Brain microvascular endothelial cell (primary cell): ENCODE data around the gene ZNF283.
"Not testable (repeated sequence)": the region's sequence is repeated elsewhere in the genome, so short reads cannot be mapped to it uniquely, and the experiment has no call there.

Experiments
- DNase-seq: peaks from one replicate; pipeline ENCODE4 v3.0.0-alpha.2; 2020
- H3K27ac ChIP-seq: fragments of 250-450 bp; sonication (Bioruptor Pico); 2 replicates; pipeline ENCODE4 v1.5.1; 2020; ENCODE audit warnings: mild to moderate bottlenecking, moderate library complexity
- H3K27me3 ChIP-seq: fragments of 250-450 bp; sonication (Bioruptor Pico); replicated peaks from 2 replicates; pipeline ENCODE4 v1.5.1; 2020; ENCODE audit warnings: mild to moderate bottlenecking
- H3K36me3 ChIP-seq: fragments of 250-450 bp; sonication (Bioruptor Pico); replicated peaks from 2 replicates; pipeline ENCODE4 v1.5.1; 2020; ENCODE audit warnings: mild to moderate bottlenecking
- H3K4me3 ChIP-seq: 2 replicates; pipeline ENCODE4 v1.5.1; 2011; ENCODE audit warnings: low read depth, mild to moderate bottlenecking, control low read depth, low read length, moderate library complexity
- CTCF ChIP-seq: IDR thresholded peaks from 2 replicates; pipeline ENCODE4 v1.5.1; 2011; ENCODE audit warnings: low read depth, mild to moderate bottlenecking, moderate library complexity, low read length, control low read depth, inconsistent platforms; ENCODE audit errors: missing control alignments
- in situ Hi-C: cut with HindIII; loops from 2 replicates; pipeline ENCODE4 v1.10.0; 2017; ENCODE audit warnings: low sequenced_read_pairs, low pct_ligation_motif_present

ZNF283 gene

GRCh38 chr19:43847884-43848283 lies 20.8 kb downstream of the ZNF283 start:
- H3K4me3 ChIP-seq: no peak overlapping the region
- TF ChIP-seq CTCF: no peak
- no peaks in the 10 kb centered on the region for H3K27me3 ChIP-seq
- in situ Hi-C loops: no loop called here
- H3K36me3 ChIP-seq: peaks cover 26% of the 10 kb centered on the region
- no peak overlapping the region for H3K27ac ChIP-seq
- DNase-seq: no peak

- DNase-seq: no peak
- no peak overlapping the region for H3K27ac ChIP-seq
- H3K4me3 ChIP-seq: no peak overlapping the region
- TF ChIP-seq CTCF: no peak
- H3K36me3 ChIP-seq: peaks cover 22% of the 10 kb centered on the region
- no peaks in the 10 kb centered on the region for H3K27me3 ChIP-seq
- in situ Hi-C loops: no loop called here
Measured at GRCh38 chr19:43848821-43849220, 21.7 kb downstream of the ZNF283 start.

- H3K27ac ChIP-seq: no peak overlapping the region
- no peak for DNase-seq
- no peak overlapping the region for H3K4me3 ChIP-seq
- no peak for TF ChIP-seq CTCF
- H3K27me3 ChIP-seq: no peaks in the 10 kb centered on the region
- in situ Hi-C loops: no loop called here
- no peaks in the 10 kb centered on the region for H3K36me3 ChIP-seq
Measured at GRCh38 chr19:43858174-43858573, 31.1 kb downstream of the ZNF283 start.

GRCh38 chr19:43866923-43867322 lies 39.8 kb downstream of the ZNF283 start:
- DNase-seq, H3K36me3 ChIP-seq, in situ Hi-C loops, H3K27ac ChIP-seq, H3K4me3 ChIP-seq, H3K27me3 ChIP-seq: not testable (repeated sequence)

- Histone ChIP-seq H3K36me3 (no peaks in the 10 kb centered on the region), H3K4me3 (no peak overlapping the region), H3K27ac (no peak overlapping the region), H3K27me3 (no peaks in the 10 kb centered on the region)
- DNase-seq: no peak
- no peak for TF ChIP-seq CTCF
- in situ Hi-C loops: no loop called here
Measured at GRCh38 chr19:43872547-43873336, 45.6 kb downstream of the ZNF283 start.

GRCh38 chr19:43880483-43880882 lies 53.4 kb downstream of the ZNF283 start:
- no peak for DNase-seq
- no peak overlapping the region for H3K27ac ChIP-seq
- H3K36me3 ChIP-seq: no peaks in the 10 kb centered on the region
- in situ Hi-C loops: no loop called here
- no peaks in the 10 kb centered on the region for H3K27me3 ChIP-seq
- no peak for TF ChIP-seq CTCF
- H3K4me3 ChIP-seq: no peak overlapping the region
